HepG2 (cell line): Measurements from ENCODE around the gene METTL23. TPM values are rescaled to one million over a fixed set of nuclear protein-coding genes. Genes with fewer than 3 reads are reported as not detected.
A peak's percentile ranks its signal among the peaks of the same experiment; 100 is the strongest.

Source experiments
- ARNTL ChIP-seq: sonication (generic); formaldehyde crosslinking; IDR thresholded peaks from 2 replicates; pipeline ENCODE4 v1.4.0; 2020; ENCODE audit warnings: mild to moderate bottlenecking, missing genetic modification reagents
- FOXA3 ChIP-seq: IDR thresholded peaks from 2 replicates; pipeline ENCODE4 v1.6.1; 2016; ENCODE audit warnings: missing genetic modification reagents, missing compliant biosample characterization
- FOXK2 ChIP-seq: fragments of 450-650 bp; IDR thresholded peaks from 2 replicates; pipeline ENCODE4 v1.6.1; 2016
- HOXA7 ChIP-seq: sonication (generic); formaldehyde crosslinking; IDR thresholded peaks from 2 replicates; pipeline ENCODE4 v1.8.1; 2022; ENCODE audit warnings: mild to moderate bottlenecking, missing genetic modification reagents, moderate library complexity
- JUND ChIP-seq: sonication (generic); formaldehyde crosslinking; IDR thresholded peaks from 2 replicates; pipeline ENCODE4 v1.8.0; 2022; ENCODE audit warnings: mild to moderate bottlenecking, missing genetic modification reagents
- RFX1 ChIP-seq: fragments of 450-650 bp; IDR thresholded peaks from 2 replicates; pipeline ENCODE4 v1.6.1; 2017
- SAP130 ChIP-seq: IDR thresholded peaks from 2 replicates; pipeline ENCODE4 v1.6.1; 2016; ENCODE audit warnings: low read depth
- SMAD9 ChIP-seq: sonication (generic); formaldehyde crosslinking; IDR thresholded peaks from 2 replicates; pipeline ENCODE4 v1.5.1; 2020; ENCODE audit warnings: mild to moderate bottlenecking, missing genetic modification reagents
- TBL1XR1 ChIP-seq: fragments of 150-350 bp; IDR thresholded peaks from 2 replicates; pipeline ENCODE4 v1.6.1; 2014; ENCODE audit warnings: borderline replicate concordance, low read length; ENCODE audit not compliant: partially characterized antibody
- TRIM24 ChIP-seq: sonication (generic); formaldehyde crosslinking; IDR thresholded peaks from 2 replicates; pipeline ENCODE4 v1.8.0; 2022; ENCODE audit warnings: mild to moderate bottlenecking, missing genetic modification reagents
- U2AF1 ChIP-seq: fragments of 200-400 bp; formaldehyde crosslinking; optimal IDR thresholded peaks from 2 replicates; pipeline ENCODE3; 2017; ENCODE audit warnings: mild to moderate bottlenecking, low read depth, low read length
- ZBTB1 ChIP-seq: sonication (generic); formaldehyde crosslinking; IDR thresholded peaks from 2 replicates; pipeline ENCODE4 v1.4.0; 2020; ENCODE audit warnings: missing genetic modification reagents, borderline replicate concordance
- ZBTB21 ChIP-seq: sonication (generic); formaldehyde crosslinking; IDR thresholded peaks from 2 replicates; pipeline ENCODE4 v1.4.0; 2020; ENCODE audit warnings: missing genetic modification reagents
- ZBTB38 ChIP-seq: sonication (generic); formaldehyde crosslinking; IDR thresholded peaks from 2 replicates; pipeline ENCODE4 v1.5.1; 2020; ENCODE audit warnings: mild to moderate bottlenecking, missing genetic modification reagents
- ZFP62 ChIP-seq: sonication (generic); formaldehyde crosslinking; IDR thresholded peaks from 2 replicates; pipeline ENCODE4 v1.4.0; 2020; ENCODE audit warnings: missing genetic modification reagents
- ZKSCAN5 ChIP-seq: sonication (generic); formaldehyde crosslinking; IDR thresholded peaks from 2 replicates; pipeline ENCODE4 v1.5.1; 2020; ENCODE audit warnings: mild to moderate bottlenecking, missing genetic modification reagents
- ZNF260 ChIP-seq: sonication (generic); formaldehyde crosslinking; IDR thresholded peaks from 2 replicates; pipeline ENCODE4 v1.4.0; 2020; ENCODE audit warnings: missing genetic modification reagents, low read depth, mild to moderate bottlenecking, borderline replicate concordance
- polyA plus RNA-seq, 8 experiments: library from polyadenylated mRNA; depleted of rRNA in 3 of 8; stranded (reverse) in 7 of 8; unstranded in 1 of 8; fragments of >200 nt; fragmentation: Illumina TruSeq in 4 of 8; extraction: Trizol in 4 of 8; gene quantifications; 2 replicates each; pipeline versions ENCODE4 v1.2.1 to v1.2.3, GENCODE V29; 2011 to 2016; ENCODE audit warnings: low read depth in 4 of 8, missing spikeins in 1 of 8, mixed read lengths in 1 of 8; ENCODE audit not compliant: insufficient read depth in 1 of 8
- total RNA-seq, 5 experiments: library from RNA; depleted of rRNA; stranded (reverse); fragments of >200 nt; fragmentation: Illumina TruSeq; extraction: Trizol; gene quantifications; 2 replicates each; pipeline ENCODE4 v1.2.3, GENCODE V29; 2016; ENCODE audit warnings: low read depth in 1 of 5
- TF ChIP-seq, protein P1 (sequence below): sonication (generic); formaldehyde crosslinking; IDR thresholded peaks from 2 replicates; pipeline ENCODE4 v1.5.0; 2020; ENCODE audit warnings: missing genetic modification reagents
- TF ChIP-seq, protein P2 (sequence below): IDR thresholded peaks from 2 replicates; pipeline ENCODE4 v1.6.1; 2018; ENCODE audit warnings: missing genetic modification reagents
- TF ChIP-seq, protein P3 (sequence below): sonication (generic); formaldehyde crosslinking; IDR thresholded peaks from 2 replicates; pipeline ENCODE4 v1.4.0; 2020; ENCODE audit warnings: mild to moderate bottlenecking, missing genetic modification reagents
- TF ChIP-seq, protein P4 (sequence below): sonication (generic); formaldehyde crosslinking; IDR thresholded peaks from 2 replicates; pipeline ENCODE4 v1.4.0; 2020; ENCODE audit warnings: mild to moderate bottlenecking, missing genetic modification reagents

METTL23 gene
- total and polyA plus RNA-seq, 2 of the 13 experiments (the other 11 are each of a cell fraction or from before 2014, with no cell fraction given): 39.9 to 104 TPM

DNA sequence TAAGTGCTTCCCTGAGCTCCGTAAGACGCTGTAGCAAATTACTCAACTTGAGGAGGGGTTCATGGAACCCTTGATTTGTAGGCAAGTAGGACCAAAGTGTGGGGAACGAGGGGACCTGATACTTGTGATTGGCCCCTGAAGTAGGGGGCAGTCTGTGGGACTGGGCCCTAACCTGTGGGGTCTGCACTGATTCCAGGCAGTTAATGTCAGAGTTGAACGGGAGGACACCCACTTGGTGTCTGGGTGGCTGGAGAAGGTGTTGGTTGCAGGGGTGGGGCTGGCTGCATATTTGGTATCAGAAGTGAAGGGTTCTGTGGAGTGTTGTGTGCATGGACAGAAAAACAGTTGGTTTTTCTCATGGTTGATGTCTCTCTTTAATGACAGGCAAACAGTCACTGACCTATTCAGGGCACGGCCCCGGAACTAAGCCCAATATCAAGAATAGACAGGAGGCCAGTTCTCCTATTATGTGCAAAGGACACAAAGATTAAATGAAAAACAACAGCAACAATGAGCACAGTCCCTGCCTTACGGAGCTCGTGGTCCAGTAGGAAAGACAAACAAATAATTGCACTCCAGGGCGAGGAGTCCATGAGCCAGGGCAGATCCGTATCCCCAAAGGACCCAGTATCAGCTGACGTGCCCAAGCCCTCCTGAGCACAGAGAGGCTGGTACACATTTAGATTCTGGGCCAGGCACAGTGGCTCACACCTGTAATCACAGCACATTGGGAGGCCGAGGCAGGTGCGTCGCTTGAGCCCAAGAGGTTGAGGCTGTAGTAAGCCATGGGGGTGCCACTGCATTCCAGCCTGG is 35.1 kb upstream of the METTL23 start (continued):
- TF ChIP-seq, protein P1, sequence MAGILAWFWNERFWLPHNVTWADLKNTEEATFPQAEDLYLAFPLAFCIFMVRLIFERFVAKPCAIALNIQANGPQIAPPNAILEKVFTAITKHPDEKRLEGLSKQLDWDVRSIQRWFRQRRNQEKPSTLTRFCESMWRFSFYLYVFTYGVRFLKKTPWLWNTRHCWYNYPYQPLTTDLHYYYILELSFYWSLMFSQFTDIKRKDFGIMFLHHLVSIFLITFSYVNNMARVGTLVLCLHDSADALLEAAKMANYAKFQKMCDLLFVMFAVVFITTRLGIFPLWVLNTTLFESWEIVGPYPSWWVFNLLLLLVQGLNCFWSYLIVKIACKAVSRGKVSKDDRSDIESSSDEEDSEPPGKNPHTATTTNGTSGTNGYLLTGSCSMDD (CRISPR knock-in tag): no peak
- TF ChIP-seq FOXA3 (CRISPR knock-in tag): peak; percentile 83
- TF ChIP-seq ZKSCAN5 (CRISPR knock-in tag): no peak
- TF ChIP-seq ZBTB21 (CRISPR knock-in tag): no peak
- TF ChIP-seq FOXK2: peak; percentile 84
- TF ChIP-seq TBL1XR1: peak; percentile 40
- TF ChIP-seq RFX1: no peak
- TF ChIP-seq HOXA7 (CRISPR knock-in tag): no peak
- no peak for TF ChIP-seq ZNF260 (CRISPR knock-in tag)
- TF ChIP-seq, protein P2, sequence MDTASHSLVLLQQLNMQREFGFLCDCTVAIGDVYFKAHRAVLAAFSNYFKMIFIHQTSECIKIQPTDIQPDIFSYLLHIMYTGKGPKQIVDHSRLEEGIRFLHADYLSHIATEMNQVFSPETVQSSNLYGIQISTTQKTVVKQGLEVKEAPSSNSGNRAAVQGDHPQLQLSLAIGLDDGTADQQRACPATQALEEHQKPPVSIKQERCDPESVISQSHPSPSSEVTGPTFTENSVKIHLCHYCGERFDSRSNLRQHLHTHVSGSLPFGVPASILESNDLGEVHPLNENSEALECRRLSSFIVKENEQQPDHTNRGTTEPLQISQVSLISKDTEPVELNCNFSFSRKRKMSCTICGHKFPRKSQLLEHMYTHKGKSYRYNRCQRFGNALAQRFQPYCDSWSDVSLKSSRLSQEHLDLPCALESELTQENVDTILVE (CRISPR knock-in tag): peak; percentile 76
- TF ChIP-seq, protein P3, sequence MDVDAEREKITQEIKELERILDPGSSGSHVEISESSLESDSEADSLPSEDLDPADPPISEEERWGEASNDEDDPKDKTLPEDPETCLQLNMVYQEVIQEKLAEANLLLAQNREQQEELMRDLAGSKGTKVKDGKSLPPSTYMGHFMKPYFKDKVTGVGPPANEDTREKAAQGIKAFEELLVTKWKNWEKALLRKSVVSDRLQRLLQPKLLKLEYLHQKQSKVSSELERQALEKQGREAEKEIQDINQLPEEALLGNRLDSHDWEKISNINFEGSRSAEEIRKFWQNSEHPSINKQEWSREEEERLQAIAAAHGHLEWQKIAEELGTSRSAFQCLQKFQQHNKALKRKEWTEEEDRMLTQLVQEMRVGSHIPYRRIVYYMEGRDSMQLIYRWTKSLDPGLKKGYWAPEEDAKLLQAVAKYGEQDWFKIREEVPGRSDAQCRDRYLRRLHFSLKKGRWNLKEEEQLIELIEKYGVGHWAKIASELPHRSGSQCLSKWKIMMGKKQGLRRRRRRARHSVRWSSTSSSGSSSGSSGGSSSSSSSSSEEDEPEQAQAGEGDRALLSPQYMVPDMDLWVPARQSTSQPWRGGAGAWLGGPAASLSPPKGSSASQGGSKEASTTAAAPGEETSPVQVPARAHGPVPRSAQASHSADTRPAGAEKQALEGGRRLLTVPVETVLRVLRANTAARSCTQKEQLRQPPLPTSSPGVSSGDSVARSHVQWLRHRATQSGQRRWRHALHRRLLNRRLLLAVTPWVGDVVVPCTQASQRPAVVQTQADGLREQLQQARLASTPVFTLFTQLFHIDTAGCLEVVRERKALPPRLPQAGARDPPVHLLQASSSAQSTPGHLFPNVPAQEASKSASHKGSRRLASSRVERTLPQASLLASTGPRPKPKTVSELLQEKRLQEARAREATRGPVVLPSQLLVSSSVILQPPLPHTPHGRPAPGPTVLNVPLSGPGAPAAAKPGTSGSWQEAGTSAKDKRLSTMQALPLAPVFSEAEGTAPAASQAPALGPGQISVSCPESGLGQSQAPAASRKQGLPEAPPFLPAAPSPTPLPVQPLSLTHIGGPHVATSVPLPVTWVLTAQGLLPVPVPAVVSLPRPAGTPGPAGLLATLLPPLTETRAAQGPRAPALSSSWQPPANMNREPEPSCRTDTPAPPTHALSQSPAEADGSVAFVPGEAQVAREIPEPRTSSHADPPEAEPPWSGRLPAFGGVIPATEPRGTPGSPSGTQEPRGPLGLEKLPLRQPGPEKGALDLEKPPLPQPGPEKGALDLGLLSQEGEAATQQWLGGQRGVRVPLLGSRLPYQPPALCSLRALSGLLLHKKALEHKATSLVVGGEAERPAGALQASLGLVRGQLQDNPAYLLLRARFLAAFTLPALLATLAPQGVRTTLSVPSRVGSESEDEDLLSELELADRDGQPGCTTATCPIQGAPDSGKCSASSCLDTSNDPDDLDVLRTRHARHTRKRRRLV (CRISPR knock-in tag): no peak
- TF ChIP-seq SAP130: peak; percentile 97
- no peak for TF ChIP-seq ZBTB1 (CRISPR knock-in tag)
- no peak for TF ChIP-seq JUND (CRISPR knock-in tag)
- no peak for TF ChIP-seq ZFP62 (CRISPR knock-in tag)
- peak; percentile 35; the same call in 1 of the 2 replicates for TF ChIP-seq ARNTL (CRISPR knock-in tag)
- TF ChIP-seq U2AF1: no peak
- TF ChIP-seq ZBTB38 (CRISPR knock-in tag): peak; percentile 88
- TF ChIP-seq TRIM24 (CRISPR knock-in tag): no peak
- TF ChIP-seq SMAD9: no peak
- TF ChIP-seq, protein P4, sequence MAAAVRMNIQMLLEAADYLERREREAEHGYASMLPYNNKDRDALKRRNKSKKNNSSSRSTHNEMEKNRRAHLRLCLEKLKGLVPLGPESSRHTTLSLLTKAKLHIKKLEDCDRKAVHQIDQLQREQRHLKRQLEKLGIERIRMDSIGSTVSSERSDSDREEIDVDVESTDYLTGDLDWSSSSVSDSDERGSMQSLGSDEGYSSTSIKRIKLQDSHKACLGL (CRISPR knock-in tag): no peak
